ENCODE measurements around the gene MTOR.
"Not testable (repeated sequence)": the region's sequence is repeated elsewhere in the genome, so short reads cannot be mapped to it uniquely, and the experiment has no call there.

The MTOR gene

GRCh38 chr1:11068600-11069473 lies 193.5 kb downstream of the MTOR start:
- Histone ChIP-seq H3K9ac (no peak overlapping the region), H2AFZ (no peak overlapping the region), H3K27me3 (ENCODE audit: control insufficient read depth, insufficient read depth, low read length) (no peaks in the 10 kb centered on the region), H3K79me2 (no peaks in the 10 kb centered on the region), H3K36me3 (ENCODE audit: control insufficient read depth, insufficient read depth, low read length) (no peaks in the 10 kb centered on the region), H3K27ac (no peak overlapping the region), H3K4me2 (ENCODE audit: low read length) (no peak overlapping the region), H3K9me3 (ENCODE audit: control insufficient read depth, low read length) (no peaks in the 10 kb centered on the region), H3K4me3 (ENCODE audit: low read depth, low read length) (no peak overlapping the region), H3K4me1 (no peaks in the 10 kb centered on the region)
- TF ChIP-seq CTCF (IDR thresholded peaks at IDR 0.05), result no peak

DNA sequence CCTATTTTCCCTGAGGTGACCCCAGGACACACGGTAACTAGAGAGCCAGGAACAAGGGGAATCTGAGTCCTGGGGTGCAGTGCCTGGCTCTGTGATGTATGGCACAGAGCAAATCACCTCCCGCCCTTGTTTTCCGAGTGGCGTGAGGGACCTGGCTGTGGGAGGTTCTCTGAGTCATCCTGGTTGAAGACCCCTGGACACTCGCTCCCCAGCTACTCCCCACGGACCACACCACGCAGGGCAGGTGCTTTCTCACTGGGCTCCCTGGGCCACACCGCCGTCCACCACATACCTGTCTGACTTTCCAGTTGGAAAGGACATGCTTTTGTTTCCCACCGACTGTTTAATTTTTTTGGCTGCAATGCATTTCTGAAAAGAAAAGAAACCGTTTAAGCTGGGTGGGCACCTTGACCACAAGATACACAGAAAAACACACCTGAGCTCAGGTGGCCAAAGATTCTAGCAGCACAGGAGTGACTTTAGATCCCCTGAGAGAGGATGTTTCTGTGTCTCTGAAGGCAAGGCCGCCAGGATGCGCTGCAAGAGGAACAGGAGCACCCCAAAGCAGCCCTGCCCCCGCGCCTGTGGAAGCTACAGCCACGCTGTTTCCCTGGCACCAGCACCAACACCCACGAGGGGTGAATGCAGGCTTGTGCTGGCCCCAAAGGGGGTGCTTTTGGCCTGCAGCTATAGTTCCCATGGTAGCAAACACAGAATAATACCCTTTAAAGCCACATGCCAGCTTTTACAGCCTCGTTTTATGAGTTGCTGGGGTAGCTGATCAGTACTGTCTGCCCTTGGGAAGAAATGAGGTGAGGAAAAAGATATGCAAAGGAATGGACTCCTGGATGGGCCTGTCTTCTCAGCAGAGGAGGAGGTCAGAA lies 194.4 kb downstream of the MTOR start:
- no peak overlapping the region for H3K4me3 ChIP-seq (ENCODE audit: low read depth, low read length)

DNA sequence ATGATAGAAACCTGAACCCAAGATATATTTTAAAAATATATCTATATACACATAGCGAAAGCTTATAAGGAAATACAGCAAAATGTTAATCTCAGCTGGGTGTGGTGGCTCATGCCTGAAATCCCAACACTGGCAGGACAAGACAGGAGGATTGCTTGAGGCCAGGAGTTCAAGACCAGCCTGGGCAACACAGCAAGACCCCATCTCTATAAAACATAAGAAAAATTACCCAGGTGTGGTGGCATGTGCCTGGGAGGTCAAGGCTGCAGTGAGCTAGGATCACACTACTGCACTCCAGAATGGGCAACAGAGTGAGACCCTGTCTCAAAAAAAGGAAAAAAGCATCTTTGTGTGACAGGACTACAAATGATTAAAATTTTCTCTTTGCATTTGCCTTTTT lies 196.6 kb downstream of the MTOR start:
- Histone ChIP-seq H3K4me2 (ENCODE audit: low read length) (no peak overlapping the region), H3K4me1 (no peaks in the 10 kb centered on the region), H3K27ac (no peak overlapping the region), H3K9ac (no peak overlapping the region), H3K27me3 (ENCODE audit: control insufficient read depth, insufficient read depth, low read length) (no peaks in the 10 kb centered on the region), H3K4me3 (ENCODE audit: low read depth, low read length) (no peak overlapping the region), H3K79me2 (no peaks in the 10 kb centered on the region), H3K9me3 (ENCODE audit: control insufficient read depth, low read length) (no peaks in the 10 kb centered on the region), H3K36me3 (ENCODE audit: control insufficient read depth, insufficient read depth, low read length) (no peaks in the 10 kb centered on the region), H2AFZ (no peak overlapping the region)
- no peak for TF ChIP-seq CTCF (IDR thresholded peaks at IDR 0.05)

More for the DNA sequence above, 194.4 kb downstream of the MTOR start:
- no peaks in the 10 kb centered on the region for H3K79me2 ChIP-seq
- no peaks in the 10 kb centered on the region for H3K36me3 ChIP-seq (ENCODE audit: control insufficient read depth, insufficient read depth, low read length)
- no peaks in the 10 kb centered on the region for H3K4me1 ChIP-seq
- H3K9ac ChIP-seq, result no peak overlapping the region
- H2AFZ ChIP-seq, result no peak overlapping the region
- H3K27me3 ChIP-seq (ENCODE audit: control insufficient read depth, insufficient read depth, low read length), result no peaks in the 10 kb centered on the region
- no peak for TF ChIP-seq CTCF (IDR thresholded peaks at IDR 0.05)
- no peak overlapping the region for H3K27ac ChIP-seq
- no peak overlapping the region for H3K4me2 ChIP-seq (ENCODE audit: low read length)
- no peaks in the 10 kb centered on the region for H3K9me3 ChIP-seq (ENCODE audit: control insufficient read depth, low read length)

GRCh38 chr1:11064942-11065341 lies 197.4 kb downstream of the MTOR start:
- Histone ChIP-seq H2AFZ (no peak overlapping the region), H3K4me1 (no peaks in the 10 kb centered on the region), H3K27me3 (ENCODE audit: control insufficient read depth, insufficient read depth, low read length) (no peaks in the 10 kb centered on the region), H3K79me2 (no peaks in the 10 kb centered on the region), H3K36me3 (ENCODE audit: control insufficient read depth, insufficient read depth, low read length) (no peaks in the 10 kb centered on the region), H3K9me3 (ENCODE audit: control insufficient read depth, low read length) (no peaks in the 10 kb centered on the region), H3K4me3 (ENCODE audit: low read depth, low read length) (no peak overlapping the region), H3K9ac (no peak overlapping the region), H3K4me2 (ENCODE audit: low read length) (no peak overlapping the region), H3K27ac (no peak overlapping the region)
- TF ChIP-seq CTCF (IDR thresholded peaks at IDR 0.05), result no peak

- H3K27ac ChIP-seq; H3K27me3 ChIP-seq (ENCODE audit: control insufficient read depth, insufficient read depth, low read length); H2AFZ ChIP-seq; H3K4me2 ChIP-seq (ENCODE audit: low read length); H3K9me3 ChIP-seq (ENCODE audit: control insufficient read depth, low read length); H3K9ac ChIP-seq; H3K4me3 ChIP-seq (ENCODE audit: low read depth, low read length); H3K36me3 ChIP-seq (ENCODE audit: control insufficient read depth, insufficient read depth, low read length); H3K4me1 ChIP-seq; H3K79me2 ChIP-seq: not testable (repeated sequence)
These were observed 198.3 kb downstream of the MTOR start for GRCh38 chr1:11063937-11064537.

All from parathyroid adenoma (tissue), 2 donors.